Stromal cell of bone marrow (primary cell): Measurements from ENCODE around the gene MIPEP.

ENCODE experiments used
- DNase-seq: peaks from one replicate; pipeline ENCODE4 v3.0.0-alpha.2; 2012; ENCODE audit warnings: low read depth

The MIPEP gene

GRCh38 chr13:23680845-23681669, 208.1 kb downstream of the MIPEP start:
- DNase-seq: no peak
